ENCODE data around the gene IMP3. TPM values are rescaled to one million over a fixed set of nuclear protein-coding genes. Genes with fewer than 3 reads are reported as not detected.
A peak's percentile ranks its signal among the peaks of the same experiment; 100 is the strongest.

Gene IMP3
- total and polyA plus RNA-seq, 8 donors = 3.5 to 137 (median 74.1) TPM

- H3K36me3 ChIP-seq = peaks cover 58 to 98% (median 97%) of the 10 kb centered on the region in 4 donors
- H3K27me3 ChIP-seq = no peaks in the 10 kb centered on the region
- H3K4me1 ChIP-seq = peaks cover 0 to 5% (median 0%) of the 10 kb centered on the region in 4 donors
- 68 to 82% (median 77%) methylated on average over 6 of the region's 6 CpGs for WGBS, 5 donors
- peak overlapping the region in 1 of 5 donors; percentile 41 for H3K27ac ChIP-seq
- no peak for TF ChIP-seq EP300 (IDR thresholded peaks at IDR 0.05)
- no peak for TF ChIP-seq CTCF (IDR thresholded peaks at IDR 0.05)
- TF ChIP-seq POLR2AphosphoS5 (IDR thresholded peaks at IDR 0.05) = no peak
- no peak for TF ChIP-seq POLR2A (IDR thresholded peaks at IDR 0.05)
- H3K9me3 ChIP-seq = no peaks in the 10 kb centered on the region
- no peak overlapping the region for H3K4me3 ChIP-seq
- DNase-seq = no peak
- intact Hi-C loops (cut with DNase I; ENCODE audit: low total_unique reads) = no loop called here
These were observed 33.0 kb downstream of the IMP3 start for GRCh38 chr15:75606711-75607699.

- Histone ChIP-seq H3K4me3 (no peak overlapping the region), H3K9me3 (no peaks in the 10 kb centered on the region), H3K27ac (peak overlapping the region in 1 of 5 donors; percentile 41), H3K36me3 (peaks cover 58 to 99% (median 97%) of the 10 kb centered on the region in 4 donors), H3K4me1 (peaks cover 0 to 5% (median 0%) of the 10 kb centered on the region in 4 donors), H3K27me3 (no peaks in the 10 kb centered on the region)
- intact Hi-C loops (cut with DNase I; ENCODE audit: low total_unique reads) = no loop called here
- TF ChIP-seq CTCF (IDR thresholded peaks at IDR 0.05) (no peak), EP300 (IDR thresholded peaks at IDR 0.05) (no peak), POLR2A (IDR thresholded peaks at IDR 0.05) (no peak), POLR2AphosphoS5 (IDR thresholded peaks at IDR 0.05) (no peak)
- WGBS, 5 donors = 88 to 95% (median 93%) methylated on average over 8 of the region's 8 CpGs
- no peak for DNase-seq
These were observed 34.0 kb downstream of the IMP3 start for GRCh38 chr15:75606026-75606425.

GRCh38 chr15:75599401-75599800, 40.6 kb downstream of the IMP3 start:
- TF ChIP-seq POLR2A (IDR thresholded peaks at IDR 0.05) = no peak
- TF ChIP-seq CTCF (IDR thresholded peaks at IDR 0.05) = no peak
- no peak for TF ChIP-seq POLR2AphosphoS5 (IDR thresholded peaks at IDR 0.05)
- TF ChIP-seq EP300 (IDR thresholded peaks at IDR 0.05) = no peak
- Histone ChIP-seq H3K27me3 (no peaks in the 10 kb centered on the region), H3K4me3 (no peak overlapping the region), H3K27ac (peak overlapping the region; percentile 14 to 75 (median 45)), H3K9me3 (no peaks in the 10 kb centered on the region), H3K4me1 (peaks cover 24 to 45% (median 31%) of the 10 kb centered on the region in 4 donors), H3K36me3 (peaks cover 18 to 97% (median 79%) of the 10 kb centered on the region in 4 donors)
- intact Hi-C loops (cut with DNase I; ENCODE audit: low total_unique reads) = no loop called here
- no peak for DNase-seq
- WGBS, 5 donors = 54 to 68% (median 56%) methylated on average over 2 of the region's 2 CpGs

GRCh38 chr15:75598361-75598760, 41.7 kb downstream of the IMP3 start:
- no peak for DNase-seq
- H3K4me1 ChIP-seq = peaks cover 24 to 45% (median 31%) of the 10 kb centered on the region in 4 donors
- no peak for TF ChIP-seq EP300 (IDR thresholded peaks at IDR 0.05)
- TF ChIP-seq POLR2A (IDR thresholded peaks at IDR 0.05) = no peak
- TF ChIP-seq CTCF (IDR thresholded peaks at IDR 0.05) = no peak
- TF ChIP-seq POLR2AphosphoS5 (IDR thresholded peaks at IDR 0.05) = no peak
- no peak overlapping the region for H3K4me3 ChIP-seq
- H3K36me3 ChIP-seq = peaks cover 11 to 97% (median 75%) of the 10 kb centered on the region in 4 donors
- intact Hi-C loops (cut with DNase I; ENCODE audit: low total_unique reads) = no loop called here
- H3K27ac ChIP-seq = peak overlapping the region; percentile 28 to 75 (median 48)
- no peaks in the 10 kb centered on the region for H3K27me3 ChIP-seq
- WGBS, 5 donors = 89 to 96% (median 93%) methylated on average over 3 to 4 of the region's 4 CpGs
- no peaks in the 10 kb centered on the region for H3K9me3 ChIP-seq
